ENCODE measurements around the gene MICALL1.
"Not testable (repeated sequence)": the region's sequence is repeated elsewhere in the genome, so short reads cannot be mapped to it uniquely, and the experiment has no call there.

Gene MICALL1

GRCh38 chr22:37961062-37961461 lies 55.0 kb downstream of the MICALL1 start:
- DNase-seq = no peak

GRCh38 chr22:37965940-37966664 lies 60.0 kb downstream of the MICALL1 start:
- no peak for DNase-seq

- no peak for DNase-seq
Measured at GRCh38 chr22:37967147-37967546, 61.0 kb downstream of the MICALL1 start.

- no peak for DNase-seq
Measured at GRCh38 chr22:37967637-37968451, 61.7 kb downstream of the MICALL1 start.

GRCh38 chr22:37968452-37969251 lies 62.6 kb downstream of the MICALL1 start:
- DNase-seq = no peak

GRCh38 chr22:37970864-37971263 lies 64.8 kb downstream of the MICALL1 start:
- DNase-seq = no peak

- no peak for DNase-seq
Measured at GRCh38 chr22:37971475-37972434, 65.7 kb downstream of the MICALL1 start.

- no peak for DNase-seq
Measured at GRCh38 chr22:37972527-37972926, 66.4 kb downstream of the MICALL1 start.

GRCh38 chr22:37973271-37974170 lies 67.4 kb downstream of the MICALL1 start:
- DNase-seq = no peak

GRCh38 chr22:37975153-37975552 lies 69.1 kb downstream of the MICALL1 start:
- DNase-seq = no peak

GRCh38 chr22:37976022-37976421 lies 69.9 kb downstream of the MICALL1 start:
- not testable (repeated sequence) for DNase-seq

- no peak for DNase-seq
Measured at GRCh38 chr22:37976547-37976946, 70.5 kb downstream of the MICALL1 start.

- no peak for DNase-seq
Measured at GRCh38 chr22:37979782-37980181, 73.7 kb downstream of the MICALL1 start.

GRCh38 chr22:37981282-37982011 lies 75.3 kb downstream of the MICALL1 start:
- DNase-seq = no peak

GRCh38 chr22:37982151-37982785 lies 76.2 kb downstream of the MICALL1 start:
- no peak for DNase-seq

GRCh38 chr22:37982938-37983859 lies 77.1 kb downstream of the MICALL1 start:
- DNase-seq = no peak

GRCh38 chr22:37983860-37984791 lies 78.0 kb downstream of the MICALL1 start, which contains the start of gene SOX10:
TSS of gene SOX10 (minus strand) at chr22:37984555. CDS start at chr22:37983784, 771 bp downstream.
- DNase-seq = no peak
